HG03025 (cell line): Measurements from ENCODE around the gene TTC8.
"Not testable (repeated sequence)": the region's sequence is repeated elsewhere in the genome, so short reads cannot be mapped to it uniquely, and the experiment has no call there.

ENCODE experiments used
- ATAC-seq: cut with Tn5 transposase; IDR thresholded peaks from one replicate; pipeline ENCODE4 v1.9.1; 2021; ENCODE audit warnings: mild to moderate bottlenecking, moderate library complexity; ENCODE audit not compliant: unreplicated experiment, low FRiP score

The TTC8 gene

GRCh38 chr14:88859118-88859517, 34.7 kb downstream of the TTC8 start:
- ATAC-seq, result not testable (repeated sequence)

DNA sequence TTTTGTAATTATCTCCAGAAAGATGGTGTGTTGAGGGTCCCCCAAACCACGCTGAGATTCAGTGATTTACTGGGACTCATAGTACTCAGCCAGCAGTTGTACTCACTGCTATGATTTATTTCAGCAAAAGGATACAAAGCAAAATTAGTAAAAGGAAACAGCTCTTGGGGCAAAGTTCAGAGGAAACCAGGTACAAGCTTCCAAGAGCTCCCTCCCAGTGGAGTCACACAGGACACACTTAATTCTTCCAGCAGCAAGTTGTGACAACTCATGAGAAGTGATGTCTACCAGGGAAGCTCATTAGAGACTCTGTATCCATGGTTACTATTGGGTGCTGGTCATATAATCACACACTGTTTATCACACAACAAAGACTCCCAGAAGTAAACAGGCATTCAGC, 38.7 kb downstream of the TTC8 start:
- ATAC-seq, result no peak

GRCh38 chr14:88864198-88864597, 39.7 kb downstream of the TTC8 start:
- ATAC-seq, result no peak

DNA sequence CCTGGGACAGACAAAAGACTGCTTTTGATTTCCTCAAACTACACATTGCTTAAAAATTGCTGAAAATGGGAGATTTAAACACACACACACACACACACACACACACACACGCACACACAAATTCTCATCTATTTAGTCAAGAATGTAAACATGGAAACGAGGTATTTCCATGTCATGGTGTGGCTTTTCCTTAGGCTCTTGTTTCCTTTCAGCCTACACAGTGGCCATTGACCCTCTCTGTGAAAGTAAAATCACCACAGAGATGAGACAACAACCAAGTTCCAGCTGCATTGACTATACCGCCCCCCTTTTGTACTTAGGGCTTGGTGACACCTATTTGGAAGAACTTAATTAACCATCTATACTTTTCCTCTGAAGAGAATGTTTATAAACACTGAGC, 41.9 kb downstream of the TTC8 start:
- no peak for ATAC-seq

- ATAC-seq, result no peak
Measured at GRCh38 chr14:88868558-88869159, 44.2 kb downstream of the TTC8 start.

DNA sequence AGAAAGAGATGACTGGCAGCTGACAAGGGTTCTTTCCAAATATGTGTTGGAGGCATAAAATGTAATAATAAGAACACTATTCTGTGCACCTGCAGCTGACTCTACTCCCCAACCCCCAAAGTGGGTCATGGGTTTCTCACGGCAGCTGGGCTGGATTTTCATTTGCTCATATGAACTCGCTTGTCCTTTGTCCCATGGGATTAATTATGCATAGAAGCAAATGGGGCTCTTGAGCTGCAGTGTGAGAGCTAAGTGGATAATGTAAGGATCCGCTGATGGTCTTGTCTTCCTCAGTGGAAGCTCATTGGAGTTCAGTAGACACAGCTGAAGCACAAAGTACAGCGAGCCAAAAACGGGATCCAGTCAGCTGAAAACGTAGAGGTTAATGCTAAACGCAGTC, 46.3 kb downstream of the TTC8 start:
- ATAC-seq, result no peak

- ATAC-seq, result no peak
Measured at GRCh38 chr14:88871429-88871828, 47.0 kb downstream of the TTC8 start.

DNA sequence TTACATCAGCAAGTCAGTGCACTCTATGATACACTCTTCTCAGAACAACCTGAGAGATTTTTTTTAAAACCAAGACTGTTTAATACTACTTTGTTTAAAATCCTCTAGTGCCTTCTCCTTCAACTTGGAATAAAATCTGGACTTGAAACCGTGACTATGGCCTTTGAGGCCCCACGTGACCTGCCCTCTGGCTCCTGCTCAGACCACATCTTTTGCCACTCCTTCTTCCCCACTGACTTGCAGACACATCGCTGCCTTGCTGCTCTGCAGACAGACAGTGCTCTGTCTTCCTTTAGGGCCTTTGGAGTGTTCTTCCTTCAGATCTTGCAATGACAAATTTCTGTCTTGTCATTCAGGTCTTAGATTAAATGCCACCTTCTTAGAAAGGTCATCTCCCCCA, 48.5 kb downstream of the TTC8 start:
- no peak for ATAC-seq

GRCh38 chr14:88877192-88877591, 52.7 kb downstream of the TTC8 start:
- ATAC-seq, result no peak

DNA sequence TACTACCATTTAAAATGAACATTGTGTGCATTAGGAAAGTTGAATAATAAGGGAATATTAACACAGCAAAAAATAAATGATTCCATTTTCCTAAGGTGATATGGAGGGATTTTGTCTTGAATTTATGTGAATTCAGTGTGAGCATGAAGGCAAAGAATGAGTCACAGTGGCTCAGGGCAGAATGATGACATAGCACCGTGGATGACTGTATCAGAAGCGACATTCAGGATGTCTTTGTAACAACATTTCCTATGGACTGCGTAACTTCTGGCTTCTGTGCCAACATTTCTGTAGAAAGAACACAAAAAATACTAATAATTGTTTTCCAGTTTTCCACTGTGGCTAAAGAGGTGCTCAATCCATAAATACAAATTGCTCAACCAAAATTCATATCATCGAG, 54.6 kb downstream of the TTC8 start:
- ATAC-seq, result no peak

- no peak for ATAC-seq
Measured at GRCh38 chr14:88882236-88882635, 57.8 kb downstream of the TTC8 start.

- no peak for ATAC-seq
Measured at GRCh38 chr14:88895116-88895515, 70.7 kb downstream of the TTC8 start.

DNA sequence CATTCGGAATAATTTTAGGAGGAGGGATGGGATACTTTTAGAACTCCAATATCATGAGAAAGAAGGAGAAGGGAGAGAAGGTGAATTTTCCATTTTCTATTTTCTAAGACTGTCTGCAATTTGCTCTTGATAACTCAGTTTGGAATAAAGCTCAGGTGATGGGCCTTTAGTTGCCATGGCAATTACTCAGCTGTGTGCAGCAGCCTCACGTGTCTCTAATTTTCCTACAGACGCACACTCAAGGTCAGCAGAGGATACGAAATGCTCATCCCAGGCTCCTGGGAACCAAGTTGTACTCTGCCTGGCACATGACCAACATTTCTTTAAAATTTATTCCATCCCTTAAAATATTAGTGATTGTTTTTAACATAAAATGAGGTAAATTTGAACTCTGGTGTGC, 76.7 kb downstream of the TTC8 start:
- ATAC-seq, result no peak

DNA sequence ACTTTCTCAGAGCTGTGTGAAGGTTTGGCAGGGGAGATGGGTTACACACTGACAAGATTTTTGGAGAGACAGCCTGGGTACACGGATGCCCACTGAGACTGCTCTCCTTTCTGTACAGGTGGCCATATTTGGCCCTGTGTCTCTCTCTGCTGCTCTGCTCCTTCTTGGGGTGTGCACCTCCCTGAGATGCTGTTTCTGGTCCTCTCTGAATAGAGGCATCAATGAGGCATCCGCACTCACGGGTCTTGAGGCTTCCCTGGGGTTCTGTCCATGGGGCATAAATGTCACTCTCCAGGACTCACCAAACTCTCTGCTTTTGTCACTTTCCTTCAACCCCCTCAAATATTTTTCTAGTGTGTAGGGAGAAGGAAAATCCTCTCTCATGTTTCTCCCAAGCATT, 77.5 kb downstream of the TTC8 start:
- no peak for ATAC-seq

GRCh38 chr14:88902850-88903249, 78.4 kb downstream of the TTC8 start:
- ATAC-seq, result no peak

DNA sequence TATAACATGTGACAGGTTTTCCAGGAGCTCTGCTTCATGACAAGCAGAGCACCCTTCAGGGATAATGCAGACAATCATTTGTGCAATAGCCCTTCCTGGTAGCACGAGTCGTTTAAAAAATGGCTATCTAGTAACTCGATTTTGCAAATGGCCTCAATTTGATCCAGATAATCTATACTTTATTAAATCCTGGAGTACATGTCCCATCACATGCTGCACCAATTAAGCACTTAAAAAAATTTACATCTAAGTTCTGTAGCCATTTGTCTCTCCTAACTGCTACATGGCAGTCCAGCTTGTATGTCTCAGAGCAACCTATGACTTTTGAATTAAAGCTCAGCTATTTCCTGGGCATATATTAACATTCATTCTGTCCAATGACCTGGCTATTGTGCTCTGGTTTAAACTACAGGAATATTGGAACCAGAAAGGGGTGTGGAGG, 79.8 kb downstream of the TTC8 start:
- no peak for ATAC-seq

GRCh38 chr14:88904864-88905263, 80.4 kb downstream of the TTC8 start:
- ATAC-seq, result no peak

- no peak for ATAC-seq
Measured at GRCh38 chr14:88908216-88908615, 83.8 kb downstream of the TTC8 start.

- ATAC-seq, result no peak
Measured at GRCh38 chr14:88910386-88910785, 85.9 kb downstream of the TTC8 start.

- no peak for ATAC-seq
Measured at GRCh38 chr14:88911809-88912208, 87.4 kb downstream of the TTC8 start.

DNA sequence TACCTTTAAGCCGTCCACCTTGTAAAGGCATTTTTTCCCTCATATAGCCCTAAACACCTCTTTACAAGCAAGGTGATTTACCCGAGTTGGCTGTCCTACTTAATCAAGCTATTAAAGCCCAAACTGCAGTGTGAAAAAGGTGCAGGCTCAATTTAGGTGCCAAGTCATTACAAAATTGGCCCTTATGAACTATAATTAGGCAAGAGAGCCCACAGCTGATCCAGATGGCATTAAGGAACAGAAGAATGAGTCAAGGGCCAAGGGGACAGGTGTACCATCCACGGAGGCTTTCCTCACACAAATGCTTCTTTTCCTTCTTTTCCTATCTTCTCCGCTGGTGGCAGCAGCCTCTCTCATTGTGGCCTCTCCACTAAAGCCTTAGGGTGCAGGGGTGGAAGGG, 90.5 kb downstream of the TTC8 start:
- no peak for ATAC-seq

GRCh38 chr14:88919502-88919901, 95.1 kb downstream of the TTC8 start:
- ATAC-seq, result no peak
